Adrenal gland (tissue), 5 donors: ENCODE measurements around the gene NUP133.

Experiments used
- CTCF ChIP-seq, 6 experiments: fragments of 450-650 bp in 4 of 6; fragments of 200-600 bp in 2 of 6; sonication (generic) in 1 of 6; IDR thresholded peaks; 1 replicate in 5 of 6; 2 replicates in 1 of 6; pipeline versions ENCODE4 v1.5.1 to v1.8.0; 2016 to 2021; ENCODE audit warnings: antibody characterized with exemption in 6 of 6, mild to moderate bottlenecking in 2 of 6, moderate library complexity in 1 of 6
- POLR2A ChIP-seq, 2 donors: fragments of 450-650 bp; IDR thresholded peaks; one replicate each; pipeline ENCODE4 v1.6.1; 2017; ENCODE audit warnings: antibody characterized with exemption in 2 of 2, mild to moderate bottlenecking in 2 of 2, moderate library complexity in 1 of 2
- donor health status: DM: no; HTN: no; CAD: no.

GRCh38 chr1:229482511-229482910 is 25.6 kb downstream of the NUP133 start:
- TF ChIP-seq POLR2A (IDR thresholded peaks at IDR 0.05): no peak
- no peak for TF ChIP-seq CTCF (IDR thresholded peaks at IDR 0.05)
